HEK293T (cell line): ENCODE results near the gene ICAM1.

Source experiments
- ARNT ChIP-seq: fragments of 450-650 bp; IDR thresholded peaks from 2 replicates; pipeline ENCODE4 v1.6.1; 2017; ENCODE audit warnings: mild to moderate bottlenecking
- BHLHE40 ChIP-seq: fragments of 450-650 bp; IDR thresholded peaks from 2 replicates; pipeline ENCODE4 v1.6.1; 2016; ENCODE audit warnings: mild to moderate bottlenecking, moderate library complexity, borderline replicate concordance
- CTBP1 ChIP-seq: fragments of 450-650 bp; IDR thresholded peaks from 2 replicates; pipeline ENCODE4 v1.6.1; 2016; ENCODE audit warnings: borderline replicate concordance
- ELF4 ChIP-seq: fragments of 450-650 bp; IDR thresholded peaks from 2 replicates; pipeline ENCODE4 v1.6.1; 2017; ENCODE audit warnings: antibody characterized with exemption
- FOXA1 ChIP-seq: fragments of 450-650 bp; IDR thresholded peaks from 2 replicates; pipeline ENCODE4 v1.6.1; 2016; ENCODE audit warnings: mild to moderate bottlenecking
- FOXK2 ChIP-seq: fragments of 450-650 bp; IDR thresholded peaks from 2 replicates; pipeline ENCODE4 v1.6.1; 2016; ENCODE audit warnings: mild to moderate bottlenecking
- FOXM1 ChIP-seq: fragments of 450-650 bp; IDR thresholded peaks from 2 replicates; pipeline ENCODE4 v1.6.1; 2017; ENCODE audit warnings: mild to moderate bottlenecking, borderline replicate concordance
- HDGF ChIP-seq: fragments of 450-650 bp; IDR thresholded peaks from 2 replicates; pipeline ENCODE4 v1.6.1; 2017; ENCODE audit warnings: antibody characterized with exemption, borderline replicate concordance
- SP1 ChIP-seq: fragments of 450-650 bp; IDR thresholded peaks from 2 replicates; pipeline ENCODE4 v1.6.1; 2017
- SUZ12 ChIP-seq: fragments of 450-650 bp; IDR thresholded peaks from 2 replicates; pipeline ENCODE4 v1.6.1; 2016; ENCODE audit warnings: mild to moderate bottlenecking
- TARDBP ChIP-seq: fragments of 450-650 bp; IDR thresholded peaks from 2 replicates; pipeline ENCODE4 v1.6.1; 2016
- TF ChIP-seq, protein P1 (sequence below): fragments of 450-650 bp; IDR thresholded peaks from 2 replicates; pipeline ENCODE4 v1.6.1; 2016

DNA sequence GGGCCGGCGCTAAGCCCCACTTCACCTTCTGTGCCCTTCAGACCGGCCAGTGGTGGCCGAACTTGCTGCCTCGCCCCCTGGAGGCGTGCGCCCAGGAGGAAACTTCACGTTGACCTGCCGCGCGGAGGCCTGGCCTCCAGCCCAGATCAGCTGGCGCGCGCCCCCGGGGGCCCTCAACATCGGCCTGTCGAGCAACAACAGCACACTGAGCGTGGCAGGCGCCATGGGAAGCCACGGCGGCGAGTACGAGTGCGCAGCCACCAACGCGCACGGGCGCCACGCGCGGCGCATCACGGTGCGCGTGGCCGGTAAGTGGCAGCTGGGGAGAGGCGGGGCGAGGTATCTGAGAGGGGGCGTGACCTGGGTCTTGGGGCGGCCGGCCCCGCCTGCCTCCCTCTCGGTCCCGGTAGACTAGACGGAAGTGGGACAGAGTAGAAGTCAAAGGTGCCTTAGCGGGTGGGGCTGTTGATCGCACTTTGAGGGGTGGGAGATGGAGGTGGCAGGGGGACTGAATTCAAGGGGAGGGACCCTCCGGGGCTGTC, 24.5 kb downstream of the ICAM1 start:
- TF ChIP-seq SUZ12 (no peak), BHLHE40 (no peak), ARNT (no peak), HDGF (no peak), FOXM1 (no peak), SP1 (no peak), TARDBP (no peak), ELF4 (no peak), FOXK2 (no peak), FOXA1 (no peak), CTBP1 (no peak)
- TF ChIP-seq, protein P1, sequence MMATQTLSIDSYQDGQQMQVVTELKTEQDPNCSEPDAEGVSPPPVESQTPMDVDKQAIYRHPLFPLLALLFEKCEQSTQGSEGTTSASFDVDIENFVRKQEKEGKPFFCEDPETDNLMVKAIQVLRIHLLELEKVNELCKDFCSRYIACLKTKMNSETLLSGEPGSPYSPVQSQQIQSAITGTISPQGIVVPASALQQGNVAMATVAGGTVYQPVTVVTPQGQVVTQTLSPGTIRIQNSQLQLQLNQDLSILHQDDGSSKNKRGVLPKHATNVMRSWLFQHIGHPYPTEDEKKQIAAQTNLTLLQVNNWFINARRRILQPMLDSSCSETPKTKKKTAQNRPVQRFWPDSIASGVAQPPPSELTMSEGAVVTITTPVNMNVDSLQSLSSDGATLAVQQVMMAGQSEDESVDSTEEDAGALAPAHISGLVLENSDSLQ = no peak
